ENCODE measurements around the gene IFNL1. TPM values are rescaled to one million over a fixed set of nuclear protein-coding genes. Genes with fewer than 3 reads are reported as not detected.
"Not testable (repeated sequence)": the region's sequence is repeated elsewhere in the genome, so short reads cannot be mapped to it uniquely, and the experiment has no call there.

The IFNL1 gene
- total RNA-seq, 1 experiment from 2014 or later, result not detected

DNA sequence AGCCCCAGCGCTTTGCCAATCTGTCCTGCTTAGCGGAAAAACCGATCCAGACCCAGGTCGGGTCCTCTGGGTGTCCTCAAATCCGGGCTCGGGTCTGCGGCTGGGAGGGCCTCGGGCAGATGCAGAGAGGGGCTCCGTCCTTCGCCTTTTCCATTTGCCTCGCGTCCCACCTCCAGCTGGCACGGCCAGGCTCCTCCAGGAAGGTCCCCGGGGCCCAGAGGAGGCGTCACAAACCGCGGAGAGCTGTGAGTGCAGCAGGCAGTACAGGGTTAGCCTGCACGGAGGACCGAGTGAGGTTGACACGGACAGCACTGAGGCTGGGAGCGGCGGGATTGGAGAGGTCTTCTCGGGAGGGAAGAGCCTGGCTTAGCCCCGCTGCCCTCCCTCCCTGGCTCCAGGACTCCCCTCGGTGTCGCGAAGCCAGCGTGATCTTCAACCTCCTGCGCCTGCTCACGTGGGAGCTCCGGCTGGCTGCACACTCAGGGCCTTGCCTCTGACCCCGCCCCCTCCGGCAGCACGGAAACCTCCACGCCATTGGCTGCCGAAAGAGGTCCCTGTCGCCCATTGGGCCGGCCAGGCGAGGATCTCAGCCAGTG is 30.8 kb upstream of the IFNL1 start:
- no peak overlapping the region for H3K4me3 Mint-ChIP-seq (ENCODE audit: unreplicated experiment)
- CTCF ChIA-PET, result no interaction called here
- Histone ChIP-seq H3K4me1 (peaks cover 32% of the 10 kb centered on the region), H3K9me3 (peaks cover 4% of the 10 kb centered on the region; the same call in 1 of the 2 replicates), H3K4me3 (ENCODE audit: low read depth, low read length) (no peak overlapping the region), H3K27me3 (replicated peaks; ENCODE audit: control insufficient read depth, insufficient read depth, low read length) (no peaks in the 10 kb centered on the region), H3K36me3 (ENCODE audit: control insufficient read depth, insufficient read depth, low read length) (no peaks in the 10 kb centered on the region)
- peaks cover 28% of the 10 kb centered on the region for H3K4me1 Mint-ChIP-seq (ENCODE audit: low read depth, unreplicated experiment)
- H3K27ac Mint-ChIP-seq (ENCODE audit: unreplicated experiment), result no peak overlapping the region
- H3K9me3 Mint-ChIP-seq (ENCODE audit: unreplicated experiment), result peaks cover 9% of the 10 kb centered on the region
- BruUV-seq (replicated peaks), result no TSS peak
- no peak for TF ChIP-seq CTCF (IDR thresholded peaks at IDR 0.05; ENCODE audit: insufficient read depth in 1 of 2, low read depth in 1 of 2, low read length in 1 of 2, severe bottlenecking in 1 of 2, unreplicated experiment in 1 of 2)
- POLR2A ChIA-PET, result no interaction called here
- intact Hi-C loops (cut with micrococcal nuclease; ENCODE audit: unreplicated experiment), result no loop called here
- DNase-seq, result no peak
- no peaks in the 10 kb centered on the region for H3K36me3 Mint-ChIP-seq (ENCODE audit: insufficient read depth, unreplicated experiment)
- H3K27me3 Mint-ChIP-seq (ENCODE audit: insufficient read depth, unreplicated experiment), result no peaks in the 10 kb centered on the region

GRCh38 chr19:39268085-39268484 is 28.1 kb upstream of the IFNL1 start, which contains the start of gene IFNL2:
Gene IFNL2, plus strand, starts transcription at chr19:39268396. Its CDS starts 173 bp downstream, at chr19:39268569.
- H3K27me3 ChIP-seq (replicated peaks; ENCODE audit: control insufficient read depth, insufficient read depth, low read length); H3K4me1 ChIP-seq; H3K27me3 Mint-ChIP-seq (ENCODE audit: insufficient read depth, unreplicated experiment); H3K9me3 ChIP-seq; H3K36me3 Mint-ChIP-seq (ENCODE audit: insufficient read depth, unreplicated experiment); H3K9me3 Mint-ChIP-seq (ENCODE audit: unreplicated experiment); POLR2A ChIA-PET; BruUV-seq (replicated peaks); intact Hi-C loops (cut with micrococcal nuclease; ENCODE audit: unreplicated experiment); DNase-seq; H3K4me3 Mint-ChIP-seq (ENCODE audit: unreplicated experiment); H3K4me3 ChIP-seq (ENCODE audit: low read depth, low read length); H3K36me3 ChIP-seq (ENCODE audit: control insufficient read depth, insufficient read depth, low read length): not testable (repeated sequence)
- CTCF ChIA-PET, result interaction anchor here (0.6 kb wide), 1 partner anchor 78 kb away, joined by 4 read pairs; no protein-coding TSS in a partner anchor
- Mint-ChIP-seq H3K27ac (ENCODE audit: unreplicated experiment) (peak within 1 kb of the TSS; percentile 5), H3K4me1 (ENCODE audit: low read depth, unreplicated experiment) (peaks cover 17% of the 10 kb centered on the region)

GRCh38 chr19:39268531-39269223 is 27.5 kb upstream of the IFNL1 start:
- H3K9me3 Mint-ChIP-seq (ENCODE audit: unreplicated experiment); H3K4me3 ChIP-seq (ENCODE audit: low read depth, low read length); H3K4me1 ChIP-seq; intact Hi-C loops (cut with micrococcal nuclease; ENCODE audit: unreplicated experiment); H3K27me3 Mint-ChIP-seq (ENCODE audit: insufficient read depth, unreplicated experiment); H3K4me3 Mint-ChIP-seq (ENCODE audit: unreplicated experiment); BruUV-seq (replicated peaks); H3K36me3 ChIP-seq (ENCODE audit: control insufficient read depth, insufficient read depth, low read length); H3K36me3 Mint-ChIP-seq (ENCODE audit: insufficient read depth, unreplicated experiment); H3K27me3 ChIP-seq (replicated peaks; ENCODE audit: control insufficient read depth, insufficient read depth, low read length); H3K9me3 ChIP-seq; POLR2A ChIA-PET; DNase-seq: not testable (repeated sequence)
- CTCF ChIA-PET, result interaction anchor here (0.6 kb wide), 1 partner anchor 79 kb away, joined by 4 read pairs; no protein-coding TSS in a partner anchor
- H3K4me1 Mint-ChIP-seq (ENCODE audit: low read depth, unreplicated experiment), result peaks cover 12% of the 10 kb centered on the region
- peak overlapping the region; percentile 5 for H3K27ac Mint-ChIP-seq (ENCODE audit: unreplicated experiment)

GRCh38 chr19:39269369-39269768 is 26.8 kb upstream of the IFNL1 start:
- H3K36me3 ChIP-seq (ENCODE audit: control insufficient read depth, insufficient read depth, low read length); DNase-seq; H3K4me1 ChIP-seq; H3K4me3 ChIP-seq (ENCODE audit: low read depth, low read length); H3K9me3 ChIP-seq; H3K27ac Mint-ChIP-seq (ENCODE audit: unreplicated experiment); POLR2A ChIA-PET; intact Hi-C loops (cut with micrococcal nuclease; ENCODE audit: unreplicated experiment); BruUV-seq (replicated peaks); H3K27me3 Mint-ChIP-seq (ENCODE audit: insufficient read depth, unreplicated experiment); CTCF ChIA-PET; H3K4me1 Mint-ChIP-seq (ENCODE audit: low read depth, unreplicated experiment); H3K4me3 Mint-ChIP-seq (ENCODE audit: unreplicated experiment); H3K9me3 Mint-ChIP-seq (ENCODE audit: unreplicated experiment); H3K36me3 Mint-ChIP-seq (ENCODE audit: insufficient read depth, unreplicated experiment); H3K27me3 ChIP-seq (replicated peaks; ENCODE audit: control insufficient read depth, insufficient read depth, low read length): not testable (repeated sequence)

Measured in Caco-2 (cell line).